Fibroblast of the aortic adventitia (primary cell): ENCODE data around the gene SARM1. TPM values are rescaled to one million over a fixed set of nuclear protein-coding genes. Genes with fewer than 3 reads are reported as not detected.

Source experiments
- DNase-seq: peaks from one replicate; pipeline ENCODE4 v3.0.0-alpha.2; 2010; ENCODE audit warnings: low read depth
- H3K4me3 ChIP-seq: 2 replicates; pipeline ENCODE4 v1.5.1; 2011; ENCODE audit warnings: low read depth, mild to moderate bottlenecking, control low read depth, low read length, moderate library complexity
- total RNA-seq: library from RNA; depleted of rRNA; stranded (reverse); fragments of >200 nt; gene quantifications from 2 replicates; pipeline ENCODE4 v1.2.3, GENCODE V29; 2012; ENCODE audit warnings: low replicate concordance
- TF ChIP-seq, protein P1 (sequence below): IDR thresholded peaks from 2 replicates; pipeline ENCODE4 v1.5.1; 2011; ENCODE audit warnings: mild to moderate bottlenecking, low read length, control low read depth, inconsistent platforms; ENCODE audit not compliant: insufficient read depth

Gene SARM1
- total RNA-seq, 1 donor, result 9.0 TPM

DNA sequence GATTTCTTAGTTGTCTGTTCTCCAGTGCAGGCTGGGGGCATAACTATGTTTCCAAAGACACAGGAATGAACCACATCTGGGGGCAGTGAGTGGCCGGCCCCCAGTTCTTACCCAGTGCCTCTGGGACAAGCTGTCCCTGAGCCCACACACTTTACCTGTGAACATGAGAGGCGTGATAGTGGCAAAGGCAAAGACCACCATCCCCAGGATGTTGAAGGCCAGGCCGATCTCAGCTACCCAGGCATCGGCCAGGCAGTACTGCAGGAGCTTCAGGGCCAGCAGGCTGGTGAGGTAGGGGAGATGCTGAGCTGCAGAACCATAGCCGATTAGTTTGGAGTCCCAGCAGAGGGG lies 32.9 kb downstream of the SARM1 start:
- DNase-seq, result no peak
- H3K4me3 ChIP-seq, result no peak overlapping the region
- TF ChIP-seq, protein P1, sequence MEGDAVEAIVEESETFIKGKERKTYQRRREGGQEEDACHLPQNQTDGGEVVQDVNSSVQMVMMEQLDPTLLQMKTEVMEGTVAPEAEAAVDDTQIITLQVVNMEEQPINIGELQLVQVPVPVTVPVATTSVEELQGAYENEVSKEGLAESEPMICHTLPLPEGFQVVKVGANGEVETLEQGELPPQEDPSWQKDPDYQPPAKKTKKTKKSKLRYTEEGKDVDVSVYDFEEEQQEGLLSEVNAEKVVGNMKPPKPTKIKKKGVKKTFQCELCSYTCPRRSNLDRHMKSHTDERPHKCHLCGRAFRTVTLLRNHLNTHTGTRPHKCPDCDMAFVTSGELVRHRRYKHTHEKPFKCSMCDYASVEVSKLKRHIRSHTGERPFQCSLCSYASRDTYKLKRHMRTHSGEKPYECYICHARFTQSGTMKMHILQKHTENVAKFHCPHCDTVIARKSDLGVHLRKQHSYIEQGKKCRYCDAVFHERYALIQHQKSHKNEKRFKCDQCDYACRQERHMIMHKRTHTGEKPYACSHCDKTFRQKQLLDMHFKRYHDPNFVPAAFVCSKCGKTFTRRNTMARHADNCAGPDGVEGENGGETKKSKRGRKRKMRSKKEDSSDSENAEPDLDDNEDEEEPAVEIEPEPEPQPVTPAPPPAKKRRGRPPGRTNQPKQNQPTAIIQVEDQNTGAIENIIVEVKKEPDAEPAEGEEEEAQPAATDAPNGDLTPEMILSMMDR, result no peak

DNA sequence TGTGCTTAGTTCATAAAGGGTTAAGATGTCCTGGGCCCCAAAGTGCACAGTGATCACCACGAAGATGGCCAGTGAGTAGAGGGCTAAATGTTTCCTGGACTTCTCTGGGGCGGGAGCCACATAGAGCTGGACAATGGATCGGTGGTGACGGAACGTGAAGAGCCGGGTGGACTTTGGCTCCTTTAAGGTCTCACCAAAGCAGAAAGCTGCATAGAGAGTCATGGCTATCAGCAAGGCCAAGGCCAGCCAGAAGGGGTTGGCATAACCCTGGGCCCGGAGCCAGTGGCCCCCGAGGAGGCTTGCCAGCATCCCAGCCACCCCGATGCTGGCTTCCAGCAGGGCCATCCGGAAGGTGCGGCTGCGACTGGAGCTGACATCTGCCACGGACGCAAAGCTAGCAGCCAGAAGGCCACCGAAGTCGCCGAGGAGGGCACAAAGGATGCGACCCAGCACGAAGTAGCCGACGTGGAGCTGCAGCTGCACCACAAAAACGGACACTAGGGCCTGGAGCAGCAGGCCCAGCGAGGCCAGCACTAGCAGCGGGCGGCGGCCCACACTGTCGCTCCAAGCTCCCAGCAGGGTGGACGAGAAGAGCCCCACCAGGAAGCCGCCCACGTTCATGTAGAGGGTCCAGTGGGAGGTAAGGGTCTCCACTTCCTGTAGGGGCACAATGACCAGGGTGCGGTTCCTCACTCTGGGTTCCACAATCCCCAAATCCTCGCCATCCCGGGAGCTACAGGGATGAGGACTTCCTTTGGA lies 33.5 kb downstream of the SARM1 start:
- TF ChIP-seq, protein P1, result peak; percentile 16
- peak overlapping the region; percentile 79 for H3K4me3 ChIP-seq
- DNase-seq, result no peak

DNA sequence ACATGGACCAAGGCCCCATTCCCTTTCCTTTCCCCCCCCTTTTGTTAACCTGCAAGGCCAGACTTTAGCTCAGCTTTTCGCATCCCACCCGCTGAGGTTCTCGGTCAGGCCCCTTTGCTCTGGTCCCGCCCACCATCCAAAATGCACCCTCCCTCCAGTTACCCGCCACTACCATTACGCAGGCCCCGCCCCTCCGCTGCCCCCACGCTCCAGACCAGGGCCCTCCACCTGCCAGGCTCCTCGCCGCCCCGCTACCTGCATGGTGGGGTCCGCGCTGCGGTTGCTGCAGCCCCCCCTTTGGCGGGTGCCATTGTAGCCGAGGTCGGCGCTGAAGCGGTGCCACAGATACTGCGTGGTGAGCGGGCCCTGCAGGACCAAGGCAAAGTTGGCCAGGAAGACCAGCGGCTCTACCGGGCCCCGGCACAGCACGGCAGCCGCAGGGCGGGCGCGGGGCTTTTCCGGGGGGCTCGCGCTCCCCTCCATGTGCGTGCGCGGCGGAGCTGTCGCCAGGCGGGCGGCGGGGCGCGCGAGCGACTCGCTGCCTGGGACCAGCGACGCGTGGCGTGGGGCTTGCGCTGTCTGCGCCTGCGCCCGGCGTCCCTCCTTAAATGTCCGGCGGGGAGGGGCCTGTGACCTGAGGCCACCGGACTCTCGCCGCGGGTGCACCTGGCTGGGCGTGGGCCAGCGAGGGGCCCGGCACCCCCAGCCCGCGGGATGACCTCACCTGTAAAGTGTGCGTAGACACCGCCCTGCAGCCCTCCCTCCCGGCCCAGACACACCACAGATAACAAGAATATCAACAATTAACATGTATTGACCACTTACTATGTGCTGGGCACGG lies 34.4 kb downstream of the SARM1 start, which contains the start of gene SLC46A1:
Gene SLC46A1 (minus strand): TSS at position 581 of the 841 bp plus-strand sequence. CDS start 98 bp downstream, at position 483.
- peak within 1 kb of the TSS; percentile 79 for H3K4me3 ChIP-seq
- DNase-seq, result peak; percentile 34
- TF ChIP-seq, protein P1, result no peak

DNA sequence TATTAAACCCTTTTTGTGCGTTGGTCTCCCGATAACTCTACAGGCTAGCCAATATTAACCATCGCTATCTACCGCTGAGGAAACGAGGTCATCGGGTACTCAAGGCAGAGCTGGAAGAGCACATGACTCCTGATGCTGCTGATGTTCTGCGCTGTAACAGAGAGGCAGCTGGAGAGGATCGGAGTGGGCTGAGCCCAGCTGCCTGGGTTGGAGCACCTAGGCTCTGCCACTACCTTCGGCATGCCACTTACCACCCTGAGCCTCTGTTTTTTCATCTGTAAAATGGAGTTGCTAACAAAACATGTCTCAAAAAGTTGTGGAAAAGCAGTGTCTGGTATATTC lies 35.0 kb downstream of the SARM1 start:
- DNase-seq, result no peak
- TF ChIP-seq, protein P1, result no peak
- peak overlapping the region; percentile 79 for H3K4me3 ChIP-seq

DNA sequence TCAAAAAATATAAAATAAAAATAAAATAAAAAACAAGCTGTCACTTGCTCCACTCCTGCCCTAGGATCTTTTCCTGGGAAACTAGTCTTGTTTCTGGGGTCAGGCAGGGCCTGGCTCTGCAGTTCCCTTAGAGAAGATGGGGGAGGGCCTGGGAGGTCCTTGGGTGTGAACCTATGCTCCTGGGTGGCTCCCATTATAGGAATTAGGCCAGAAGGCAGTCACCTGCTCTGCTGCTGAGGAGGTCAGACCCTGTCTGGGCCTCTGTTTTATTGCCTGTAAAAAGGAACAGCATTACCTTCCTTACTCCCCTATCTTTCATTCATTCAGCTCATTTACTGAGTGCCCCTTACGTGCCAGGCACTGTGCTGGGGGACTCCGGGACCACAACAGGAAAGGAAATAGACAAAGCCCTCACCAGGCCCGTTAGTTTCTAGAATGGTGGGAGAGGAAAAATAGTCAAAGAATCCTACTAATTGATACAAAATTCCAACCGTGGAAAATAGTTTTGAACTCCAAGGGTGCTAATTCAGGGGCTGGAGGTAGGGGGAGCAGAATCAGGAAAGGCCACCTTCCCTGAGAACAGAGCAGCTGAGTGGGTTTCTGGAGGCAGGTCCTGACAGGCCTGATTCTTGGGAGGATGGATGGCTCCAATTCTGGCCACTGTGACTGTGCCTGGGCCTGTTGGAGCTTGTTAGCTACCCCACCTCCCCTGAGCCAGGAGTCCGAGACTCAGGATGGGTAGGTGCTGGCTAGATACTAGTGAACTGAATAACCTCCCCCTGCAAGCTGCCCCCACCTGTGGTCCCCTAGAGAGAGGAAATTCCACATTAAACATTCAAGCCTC lies 35.9 kb downstream of the SARM1 start:
- TF ChIP-seq, protein P1, result no peak
- DNase-seq, result no peak
- no peak overlapping the region for H3K4me3 ChIP-seq

DNA sequence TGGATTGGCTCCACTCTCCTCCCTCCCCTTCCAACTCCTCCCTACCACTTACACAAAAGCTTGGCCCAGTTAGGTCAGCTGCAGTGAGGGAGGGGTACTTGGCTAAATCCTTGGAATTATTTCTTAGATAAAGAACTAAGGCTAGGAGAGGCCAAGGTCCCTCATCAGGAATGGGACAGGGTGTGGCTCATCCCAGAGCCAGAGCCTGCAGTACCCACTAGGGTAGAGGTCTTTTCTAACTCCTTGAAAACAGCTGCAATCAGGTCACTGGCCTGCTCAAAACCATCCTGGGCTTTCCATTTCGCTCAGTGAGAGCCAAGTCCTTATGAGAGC lies 36.4 kb downstream of the SARM1 start:
- H3K4me3 ChIP-seq, result no peak overlapping the region
- no peak for DNase-seq
- TF ChIP-seq, protein P1, result no peak
